Stimulated activated CD8-positive, alpha-beta memory T cell treated with anti-CD3 and anti-CD28 coated beads, Interleukin-12 subunit alpha, Interleukin-12 subunit beta, amount 100 ng/mL, for 1 hour (primary cell): ENCODE results near the gene UPF3B.
"Not testable (repeated sequence)": the region's sequence is repeated elsewhere in the genome, so short reads cannot be mapped to it uniquely, and the experiment has no call there.

Experiments
- DNase-seq: peaks from one replicate; pipeline ENCODE4 v3.0.0-alpha.2; 2020; ENCODE audit warnings: low read depth

Gene UPF3B, protein sequence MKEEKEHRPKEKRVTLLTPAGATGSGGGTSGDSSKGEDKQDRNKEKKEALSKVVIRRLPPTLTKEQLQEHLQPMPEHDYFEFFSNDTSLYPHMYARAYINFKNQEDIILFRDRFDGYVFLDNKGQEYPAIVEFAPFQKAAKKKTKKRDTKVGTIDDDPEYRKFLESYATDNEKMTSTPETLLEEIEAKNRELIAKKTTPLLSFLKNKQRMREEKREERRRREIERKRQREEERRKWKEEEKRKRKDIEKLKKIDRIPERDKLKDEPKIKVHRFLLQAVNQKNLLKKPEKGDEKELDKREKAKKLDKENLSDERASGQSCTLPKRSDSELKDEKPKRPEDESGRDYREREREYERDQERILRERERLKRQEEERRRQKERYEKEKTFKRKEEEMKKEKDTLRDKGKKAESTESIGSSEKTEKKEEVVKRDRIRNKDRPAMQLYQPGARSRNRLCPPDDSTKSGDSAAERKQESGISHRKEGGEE

DNA sequence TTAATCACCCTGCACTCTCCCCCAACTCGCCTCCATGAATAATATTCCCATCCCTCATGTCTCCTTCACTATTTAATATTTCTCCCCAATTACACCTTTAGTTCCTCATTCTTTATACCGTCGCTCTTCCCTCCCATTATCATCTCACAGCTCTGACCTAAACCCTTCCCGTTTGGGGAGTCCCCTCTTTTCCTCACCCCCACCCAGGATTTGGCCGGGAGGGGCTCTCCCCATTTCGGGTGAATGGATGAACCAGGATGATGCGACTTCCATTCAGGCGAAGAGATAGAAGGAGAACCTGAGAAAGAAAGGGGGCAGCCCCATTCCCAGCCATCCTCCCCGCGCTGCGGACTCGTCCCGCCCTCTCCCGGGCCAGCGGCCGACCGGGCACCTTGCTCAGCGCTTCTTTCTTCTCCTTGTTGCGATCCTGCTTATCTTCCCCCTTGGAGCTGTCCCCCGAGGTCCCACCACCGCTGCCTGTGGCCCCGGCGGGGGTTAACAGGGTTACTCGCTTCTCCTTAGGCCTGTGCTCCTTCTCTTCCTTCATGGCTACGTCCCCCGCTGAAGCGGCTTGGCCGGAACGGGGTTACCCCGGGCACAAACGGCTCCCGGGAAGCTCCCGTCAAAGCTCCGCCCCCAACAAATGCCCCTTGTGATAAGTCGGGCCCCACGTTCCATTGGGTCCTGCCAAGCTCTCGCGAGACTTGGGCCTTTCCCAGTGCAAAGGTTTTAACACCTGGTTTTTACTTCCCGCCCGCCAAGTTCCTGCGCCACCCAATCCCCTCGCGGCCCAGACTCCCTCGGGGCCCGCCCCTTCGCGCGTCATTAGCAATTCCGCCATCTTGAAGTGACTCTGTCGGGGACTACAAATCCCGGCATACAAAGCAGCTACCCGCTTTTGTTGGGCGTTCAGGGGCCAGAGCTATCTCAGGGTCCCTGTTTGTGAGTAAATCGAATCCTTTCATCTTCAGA is at the start of gene UPF3B:
Gene UPF3B, minus strand, starts transcription at position 582 of the 972 bp plus-strand sequence. Its CDS starts 35 bp downstream, at position 547.
- DNase-seq: peak; percentile 86

DNA sequence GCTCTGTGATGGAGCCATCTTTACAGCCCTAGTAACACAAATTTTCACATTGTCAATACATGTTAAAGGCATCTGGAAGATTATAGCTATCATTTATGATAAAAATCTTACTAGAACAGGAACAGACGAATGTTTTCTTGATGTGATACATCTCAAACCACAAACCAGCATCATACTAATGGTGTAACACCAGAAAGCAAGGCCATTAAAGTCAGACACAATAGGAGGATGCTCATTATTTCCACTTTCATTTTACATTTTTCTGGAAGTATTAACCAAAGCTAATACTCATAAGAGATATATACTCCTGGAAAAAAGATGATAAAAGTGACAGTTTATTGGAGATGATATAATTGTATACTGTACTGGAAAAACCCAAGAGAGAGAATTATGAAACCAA is 48.2 kb upstream of the UPF3B start:
- DNase-seq: no peak

- DNase-seq: no peak
These were observed 46.4 kb upstream of the UPF3B start for GRCh38 chrX:119899125-119899524.

GRCh38 chrX:119895843-119896326 is 43.1 kb upstream of the UPF3B start, which contains the start of gene AKAP14:
Gene AKAP14 (plus strand): TSS chrX:119895893. CDS start chrX:119903224, 7,331 bp downstream.
- no peak for DNase-seq

GRCh38 chrX:119891961-119892692 is 39.4 kb upstream of the UPF3B start:
- not testable (repeated sequence) for DNase-seq

- not testable (repeated sequence) for DNase-seq
These were observed 37.9 kb upstream of the UPF3B start for GRCh38 chrX:119890626-119891025.

DNA sequence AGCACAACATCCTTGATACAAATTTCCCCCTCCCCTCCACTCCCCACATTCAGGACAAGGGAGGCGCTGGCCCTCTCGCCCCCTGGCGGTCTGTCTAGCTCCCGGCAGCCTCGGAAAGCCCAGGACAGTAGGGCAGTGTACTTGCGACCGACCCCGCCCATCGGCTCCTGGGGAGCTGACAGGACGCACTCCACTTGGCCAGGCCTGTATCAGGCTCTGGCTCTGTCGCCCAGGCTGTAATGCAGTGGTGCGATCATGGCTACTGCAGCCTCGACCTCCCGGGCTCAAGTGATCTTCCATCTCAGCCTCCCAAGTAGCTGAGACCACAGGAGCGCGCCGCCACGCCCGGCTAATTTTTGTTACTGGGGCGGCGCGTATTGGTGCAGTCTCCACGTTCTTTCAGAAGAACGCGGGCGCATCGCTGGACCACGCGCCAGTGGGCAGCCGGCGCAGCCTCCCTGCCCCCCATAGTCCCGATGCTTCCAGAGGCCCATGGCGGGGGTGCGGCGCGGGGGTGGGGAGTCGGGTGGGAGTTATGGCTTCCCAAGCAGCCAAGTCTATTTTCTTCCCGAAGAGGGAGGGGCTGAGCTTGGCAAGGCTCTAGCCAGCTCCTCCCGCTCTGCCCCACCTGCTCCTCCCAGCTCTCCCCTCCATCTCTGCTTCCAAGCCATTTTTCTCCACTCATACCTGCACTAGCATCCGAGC is 35.1 kb upstream of the UPF3B start:
- peak; percentile 11 for DNase-seq

DNA sequence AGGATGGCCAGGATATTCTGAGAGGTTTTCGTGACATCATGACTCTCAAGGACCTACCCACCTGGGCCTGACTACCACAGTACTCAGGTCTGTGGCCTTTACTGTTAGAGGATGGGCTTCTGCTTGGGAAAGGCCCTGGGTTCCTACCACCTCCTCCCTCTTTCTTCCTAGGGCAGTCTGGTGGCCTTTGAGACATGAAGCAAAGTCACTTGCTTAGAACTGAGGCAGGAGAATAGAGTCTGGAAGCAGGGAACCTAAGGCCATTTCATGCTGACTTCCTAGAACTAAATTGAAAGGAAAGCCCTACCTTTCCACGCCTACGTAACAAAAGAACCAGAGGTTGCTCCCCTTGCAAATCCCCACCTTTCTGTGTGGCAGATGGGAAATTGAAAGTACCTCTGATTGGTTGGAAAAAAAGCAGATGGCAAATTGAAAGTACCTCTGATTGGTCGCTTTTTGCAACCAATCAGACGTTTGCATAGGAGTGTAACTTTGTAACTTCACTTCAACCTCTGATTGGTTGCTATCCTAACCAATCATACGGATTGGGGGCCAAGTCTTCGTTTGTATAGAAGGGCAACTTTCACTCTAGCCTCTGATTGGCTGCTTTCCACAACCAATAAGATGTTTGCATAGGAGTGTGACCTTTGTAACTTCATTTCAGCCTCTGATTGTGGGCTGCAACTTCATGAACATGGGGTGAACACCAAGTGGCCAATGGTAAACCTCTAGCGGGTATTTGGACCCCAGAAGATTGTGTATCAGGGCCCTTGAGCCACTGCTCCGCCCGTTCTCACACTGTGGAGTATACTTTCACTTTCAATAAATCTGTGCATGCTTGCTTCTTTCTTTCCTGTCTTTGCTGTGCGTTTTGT is 33.0 kb upstream of the UPF3B start:
- no peak for DNase-seq

DNA sequence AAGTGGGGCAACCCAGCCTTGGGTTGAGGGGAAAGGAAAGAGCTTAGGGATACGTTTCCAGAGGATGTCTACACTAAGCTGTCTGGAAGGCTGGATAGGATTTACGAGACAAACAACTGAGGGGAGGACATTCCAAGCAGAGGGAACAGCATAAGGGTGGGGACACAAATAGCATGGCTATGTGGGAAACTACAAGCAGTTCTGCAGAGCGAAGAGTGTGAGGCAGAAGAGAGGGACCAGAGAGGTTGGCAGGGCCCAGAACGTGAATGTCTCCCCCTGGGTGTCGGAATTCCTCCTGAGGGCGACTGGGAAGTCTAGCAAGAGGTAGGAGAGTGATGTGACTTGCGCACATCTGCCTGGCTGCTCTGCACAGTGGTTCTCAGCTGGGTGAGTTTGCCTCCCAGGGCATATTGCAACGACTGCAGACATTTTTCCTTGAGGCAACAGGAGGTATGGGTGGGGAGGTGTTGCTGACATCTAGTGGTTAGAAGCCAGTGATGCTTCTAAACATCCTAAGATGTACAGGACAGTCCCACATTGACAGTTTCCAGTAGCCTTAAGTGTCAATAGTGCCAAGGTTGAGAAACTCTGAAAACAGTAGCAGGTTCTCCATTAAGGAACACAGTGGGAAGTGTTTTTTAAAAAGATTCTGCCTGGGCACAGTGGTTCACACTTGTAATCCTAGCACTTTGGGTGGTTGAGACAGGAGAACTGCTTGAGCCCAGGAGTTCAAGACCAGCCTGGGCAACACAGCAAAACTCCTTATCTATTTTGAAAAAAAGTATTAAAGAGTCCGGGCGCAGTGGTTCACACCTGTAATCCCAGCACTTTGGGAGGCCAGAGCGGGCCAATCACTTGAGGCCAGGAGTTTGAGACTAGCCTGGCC is 28.0 kb upstream of the UPF3B start:
- no peak for DNase-seq

- no peak for DNase-seq
These were observed 27.3 kb upstream of the UPF3B start for GRCh38 chrX:119880076-119880475.

GRCh38 chrX:119878740-119879139 is 26.0 kb upstream of the UPF3B start:
- DNase-seq: no peak

- DNase-seq: peak; percentile 69
These were observed 19.0 kb upstream of the UPF3B start, which contains the start of the genes NDUFA1 and RNF113A for GRCh38 chrX:119871599-119872395. Gene NDUFA1 (plus strand): TSS chrX:119871832. CDS start chrX:119871912, 80 bp downstream. Gene RNF113A (minus strand): TSS chrX:119871733. CDS start chrX:119871613, 120 bp downstream.

DNA sequence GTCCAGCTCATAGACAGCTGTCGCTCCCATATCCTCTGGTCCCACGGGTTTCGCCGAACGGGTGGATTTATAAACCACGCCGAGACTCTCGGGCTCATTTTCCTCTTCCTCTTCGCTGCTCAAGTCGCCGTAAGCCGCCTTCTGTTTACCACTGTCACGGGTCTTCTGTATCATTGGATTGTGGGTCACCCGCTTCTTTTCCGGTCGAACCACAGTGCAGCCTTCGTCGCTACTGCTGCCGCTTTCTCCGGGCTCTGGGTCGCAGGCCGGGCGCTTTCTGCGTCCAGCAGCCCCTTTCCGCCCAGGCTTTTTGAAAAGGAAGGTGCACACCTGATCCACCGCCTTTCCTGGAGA is 18.5 kb upstream of the UPF3B start:
- no peak for DNase-seq

- DNase-seq: no peak
These were observed 17.9 kb upstream of the UPF3B start for GRCh38 chrX:119870626-119871131.

DNA sequence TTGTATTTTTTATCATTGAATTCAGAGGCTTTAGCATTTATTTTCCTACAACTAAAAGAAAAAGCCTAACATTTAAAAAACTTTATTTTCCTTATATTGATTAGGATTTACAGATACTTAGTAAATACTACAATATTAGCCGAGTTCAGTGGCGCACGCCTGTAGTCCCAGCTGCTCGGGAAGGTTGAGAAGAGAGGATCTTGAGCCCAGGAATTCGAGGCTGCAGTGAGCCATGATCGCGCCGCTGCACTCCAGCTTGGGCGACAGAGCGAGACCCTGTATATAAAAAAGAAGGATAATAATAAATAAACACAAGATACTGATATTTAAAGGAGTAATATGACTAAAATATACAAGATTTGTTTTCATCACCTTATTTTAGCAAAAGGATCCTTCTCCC is 681 bp upstream of the UPF3B start:
- DNase-seq: no peak

DNA sequence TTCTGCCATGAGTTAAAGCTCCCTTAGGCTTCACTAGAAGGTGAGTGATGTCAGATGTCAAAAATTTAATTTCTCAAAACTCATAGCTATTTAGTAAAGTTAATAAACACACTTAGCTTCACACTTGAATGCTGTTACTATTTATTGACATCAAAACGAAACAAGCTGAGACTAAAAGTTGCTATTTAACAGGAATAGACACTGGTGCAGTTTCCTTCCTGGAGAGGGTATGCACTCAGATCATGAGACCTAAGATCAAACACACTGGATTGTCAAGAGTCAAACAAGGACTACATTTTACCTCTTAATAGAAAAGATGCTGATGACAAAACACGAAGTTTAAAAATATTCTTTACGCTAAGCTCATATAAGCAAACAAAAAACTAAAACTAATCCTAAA is 18.9 kb downstream of the UPF3B start:
- no peak for DNase-seq

- DNase-seq: no peak
These were observed 24.3 kb downstream of the UPF3B start for GRCh38 chrX:119828446-119828845.
